Caki2 (cell line): ENCODE results near the gene ARRB2. TPM values are rescaled to one million over a fixed set of nuclear protein-coding genes. Genes with fewer than 3 reads are reported as not detected.

Experiments used
- DNase-seq: peaks from one replicate; pipeline ENCODE4 v3.0.0-alpha.2; 2015; ENCODE audit warnings: low read depth
- in situ Hi-C: cut with HindIII; loops from 2 replicates; pipeline ENCODE4 v1.10.0; 2016; ENCODE audit warnings: low sequenced_read_pairs, low pct_unique_long_range_greater_than_20kb, mixed read lengths
- total RNA-seq: library from RNA; depleted of rRNA; stranded (reverse); fragments of >200 nt; shearing (Covaris generic); gene quantifications from 2 replicates; pipeline ENCODE4 v1.2.3, GENCODE V29; 2014; ENCODE audit warnings: low replicate concordance; rRNA removed

Gene ARRB2
- total RNA-seq, 1 experiment from 2014 or later: 17.1 TPM

GRCh38 chr17:4742629-4743028 is 32.2 kb downstream of the ARRB2 start:
- no peak for DNase-seq
- in situ Hi-C loops: no loop called here

- in situ Hi-C loops: no loop called here
- DNase-seq: no peak
These were observed 32.8 kb downstream of the ARRB2 start for GRCh38 chr17:4743216-4743615.

DNA sequence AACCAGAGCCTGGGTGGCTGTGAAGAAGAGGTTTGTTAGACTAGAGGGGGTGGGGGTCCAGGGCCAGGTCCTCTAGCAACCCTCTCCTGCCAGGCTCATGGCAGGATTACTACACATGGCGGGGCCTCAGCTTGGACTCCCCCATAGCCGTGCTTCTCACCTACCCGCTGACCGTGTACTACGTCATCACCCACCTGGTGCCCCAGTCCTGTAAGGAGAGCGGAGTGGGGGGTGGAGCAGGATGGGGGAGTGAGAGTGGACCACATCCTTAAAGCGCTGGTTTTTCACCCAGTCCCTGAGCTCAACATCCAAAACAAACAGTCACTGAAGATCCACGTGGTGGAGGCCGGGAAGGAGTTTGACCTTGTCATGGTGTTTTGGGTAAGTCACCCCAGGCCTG is 33.5 kb downstream of the ARRB2 start:
- in situ Hi-C loops: no loop called here
- no peak for DNase-seq

GRCh38 chr17:4744999-4745969 is 34.9 kb downstream of the ARRB2 start:
- DNase-seq: no peak
- in situ Hi-C loops: no loop called here

- in situ Hi-C loops: no loop called here
- no peak for DNase-seq
These were observed 37.4 kb downstream of the ARRB2 start for GRCh38 chr17:4747847-4748246.

GRCh38 chr17:4748686-4749085 is 38.3 kb downstream of the ARRB2 start:
- in situ Hi-C loops: no loop called here
- DNase-seq: no peak

DNA sequence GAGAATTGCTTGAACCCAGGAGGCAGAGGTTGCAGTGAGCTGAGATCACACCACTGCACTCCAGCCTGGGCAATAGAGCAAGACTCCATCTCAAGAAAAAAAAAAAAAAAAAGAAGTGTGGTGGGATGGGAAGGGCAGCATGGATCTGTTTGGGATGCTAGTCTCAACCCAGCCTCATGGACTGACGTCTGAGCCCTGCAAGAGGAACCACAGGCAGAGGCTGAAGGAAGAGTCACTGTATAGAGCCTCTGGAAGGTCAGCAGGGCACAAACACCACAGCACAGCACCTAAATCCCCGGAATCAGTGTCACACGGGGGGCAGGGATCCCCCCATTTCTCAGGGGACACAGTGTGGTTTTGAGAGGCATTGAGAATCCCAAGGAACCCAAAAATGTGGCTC is 40.2 kb downstream of the ARRB2 start:
- in situ Hi-C loops: no loop called here
- no peak for DNase-seq

GRCh38 chr17:4751932-4752331 is 41.5 kb downstream of the ARRB2 start:
- no peak for DNase-seq
- in situ Hi-C loops: no loop called here

DNA sequence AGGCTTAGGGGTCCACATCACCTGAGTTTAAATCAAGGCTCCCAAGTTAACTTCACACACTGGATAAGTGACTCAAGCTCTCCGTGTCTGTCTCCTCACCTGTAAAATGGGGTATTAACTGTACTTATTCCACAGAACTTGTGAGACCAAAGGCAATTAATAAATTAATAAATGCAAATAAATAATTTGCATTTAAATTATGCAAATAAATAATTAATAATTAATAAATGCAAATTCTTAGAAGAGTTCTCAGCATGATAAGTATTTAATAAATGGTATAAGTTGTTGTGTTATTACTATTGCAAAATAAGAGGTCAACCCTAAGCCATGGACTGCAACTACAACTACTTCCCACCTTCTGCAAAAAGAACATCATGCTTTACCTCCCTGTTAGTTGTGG is 43.0 kb downstream of the ARRB2 start:
- DNase-seq: no peak
- in situ Hi-C loops: no loop called here

DNA sequence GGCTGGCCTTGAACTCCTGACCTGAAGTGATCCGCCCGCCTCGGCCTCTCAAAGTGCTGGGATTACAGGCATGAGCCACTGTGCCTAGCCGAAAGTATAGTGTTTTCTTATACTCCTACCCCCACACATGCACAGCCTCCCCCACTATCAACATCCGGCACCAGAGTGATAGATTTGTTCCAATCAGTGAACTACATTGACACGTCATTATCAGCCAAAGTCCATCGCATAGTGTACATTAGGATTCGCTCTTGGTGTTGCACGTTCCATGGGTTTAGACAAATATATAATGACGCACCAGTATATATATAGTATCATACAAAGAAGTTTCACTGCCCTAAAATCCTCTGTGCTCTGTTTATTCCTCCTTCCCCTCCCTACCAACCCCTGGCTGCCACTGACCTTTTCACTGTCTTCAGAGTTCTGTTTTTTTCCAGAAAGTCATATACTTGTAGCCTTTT is 49.4 kb downstream of the ARRB2 start:
- in situ Hi-C loops: no loop called here

DNA sequence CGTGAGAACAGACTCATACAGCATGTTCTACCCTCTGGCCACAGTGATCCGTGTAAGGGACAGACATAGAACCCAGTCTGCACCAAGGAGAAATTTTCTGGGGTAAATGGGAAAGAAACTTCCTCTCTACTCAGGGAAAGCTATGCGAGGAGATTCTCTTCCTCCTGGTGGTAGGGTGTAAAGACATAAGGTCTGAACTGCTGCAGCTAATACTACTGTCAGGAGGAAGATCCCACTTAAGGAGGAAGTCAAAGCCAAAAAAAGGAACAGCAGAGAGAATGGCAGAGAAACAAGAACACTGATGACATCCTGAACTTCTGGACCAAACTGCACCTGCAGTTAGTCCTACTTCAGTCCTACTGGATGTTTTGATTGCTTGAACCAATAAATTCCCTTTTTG is 54.2 kb downstream of the ARRB2 start:
- DNase-seq: no peak
- in situ Hi-C loops: no loop called here

More for the DNA sequence above, 49.4 kb downstream of the ARRB2 start:
- DNase-seq: no peak

- in situ Hi-C loops: no loop called here
- no peak for DNase-seq
These were observed 55.8 kb downstream of the ARRB2 start for GRCh38 chr17:4766201-4766600.

- no peak for DNase-seq
- in situ Hi-C loops: no loop called here
These were observed 56.3 kb downstream of the ARRB2 start for GRCh38 chr17:4766723-4767122.

DNA sequence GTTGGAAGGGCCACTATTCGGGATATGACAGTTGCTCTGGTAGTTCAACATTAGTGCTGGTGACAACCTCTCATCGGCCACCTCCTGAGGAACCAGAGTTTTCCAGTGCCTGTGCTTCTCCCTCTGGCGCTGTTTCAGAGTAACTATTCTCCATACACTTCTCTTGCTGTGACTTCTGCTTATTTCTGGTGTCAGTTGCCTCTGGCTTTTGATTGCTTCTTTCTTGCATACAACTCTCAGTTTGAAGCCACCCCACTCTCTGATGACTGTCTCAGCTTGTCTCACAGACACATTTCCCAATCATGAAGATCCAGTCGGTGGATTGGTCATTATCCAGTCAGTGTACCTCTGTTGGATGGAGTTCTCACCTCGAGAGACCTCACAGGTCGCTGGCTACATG is 57.9 kb downstream of the ARRB2 start:
- in situ Hi-C loops: no loop called here
- DNase-seq: no peak

DNA sequence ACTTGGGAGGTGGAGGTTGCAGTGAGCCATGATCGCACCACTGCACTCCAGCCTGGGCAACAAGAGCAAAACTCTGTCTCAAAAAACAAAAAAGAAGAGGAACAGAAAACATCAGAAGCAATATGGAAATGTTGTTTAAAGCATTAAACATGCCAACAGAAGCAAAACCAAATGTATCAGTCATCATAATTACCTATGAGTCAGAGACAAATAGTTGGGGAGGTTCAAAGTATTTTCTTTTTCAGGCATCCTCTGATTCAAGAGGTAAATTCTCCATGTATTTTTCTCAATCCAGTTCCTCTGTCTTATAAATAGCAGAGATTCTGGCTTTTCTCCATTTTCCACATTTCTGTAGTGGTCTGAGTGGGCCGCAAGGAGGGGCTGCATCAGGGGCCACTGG is 59.2 kb downstream of the ARRB2 start:
- in situ Hi-C loops: no loop called here
- DNase-seq: no peak

Other genes with a start within 250 kb of the ARRB2 start
- 0.71 and 2.3 TPM in 2 replicates for gene SPNS2, start 211.8 kb upstream of the ARRB2 start, total RNA-seq
- 44.6 and 44.8 TPM in 2 replicates for gene MYBBP1A, start 155.2 kb upstream of the ARRB2 start, total RNA-seq
- gene GGT6, start 150.1 kb upstream of the ARRB2 start, total RNA-seq: not detected in 2 replicates
- gene SMTNL2, start 126.1 kb upstream of the ARRB2 start, total RNA-seq: 2.4 and 2.9 TPM in 2 replicates
- not detected in 2 replicates for gene ALOX15, start 69.0 kb upstream of the ARRB2 start, total RNA-seq
- gene PELP1, start 6.5 kb upstream of the ARRB2 start, total RNA-seq: 16.7 and 21.1 TPM in 2 replicates
- 21.8 and 23.9 TPM in 2 replicates for gene MED11, start 20.8 kb downstream of the ARRB2 start, total RNA-seq
- 0.03 and 0.09 TPM in 2 replicates for gene ZMYND15, start 29.2 kb downstream of the ARRB2 start, total RNA-seq
- gene CXCL16, start 29.3 kb downstream of the ARRB2 start, total RNA-seq: 0.41 TPM in 1 of 2 replicates, not detected in the other
- not detected in 2 replicates for gene TM4SF5, start 61.3 kb downstream of the ARRB2 start, total RNA-seq
- not detected in 2 replicates for gene VMO1, start 75.7 kb downstream of the ARRB2 start, total RNA-seq
- not detected in 2 replicates for gene GLTPD2, start 78.3 kb downstream of the ARRB2 start, total RNA-seq
- gene PSMB6, start 85.5 kb downstream of the ARRB2 start, total RNA-seq: 205 and 277 TPM in 2 replicates
- 6.1 and 31.9 TPM in 2 replicates for gene PLD2, start 96.5 kb downstream of the ARRB2 start, total RNA-seq
- gene MINK1, start 122.7 kb downstream of the ARRB2 start, total RNA-seq: 25.0 and 30.1 TPM in 2 replicates
- gene C17orf107, start 188.9 kb downstream of the ARRB2 start, total RNA-seq: 4.8 and 8.6 TPM in 2 replicates
- 0.09 and 0.64 TPM in 2 replicates for gene CHRNE, start 192.5 kb downstream of the ARRB2 start, total RNA-seq
- not detected in 2 replicates for gene GP1BA, start 221.6 kb downstream of the ARRB2 start, total RNA-seq
- gene SLC25A11, start 229.4 kb downstream of the ARRB2 start, total RNA-seq: 80.0 and 89.3 TPM in 2 replicates
- gene RNF167, start 229.6 kb downstream of the ARRB2 start, total RNA-seq: 45.6 and 57.1 TPM in 2 replicates
- gene PFN1, start 237.9 kb downstream of the ARRB2 start, total RNA-seq: 258 and 443 TPM in 2 replicates
- 4.5 and 21.3 TPM in 2 replicates for gene ENO3, start 240.5 kb downstream of the ARRB2 start, total RNA-seq